ENCODE measurements around the gene C1QL2.

Gene C1QL2

DNA sequence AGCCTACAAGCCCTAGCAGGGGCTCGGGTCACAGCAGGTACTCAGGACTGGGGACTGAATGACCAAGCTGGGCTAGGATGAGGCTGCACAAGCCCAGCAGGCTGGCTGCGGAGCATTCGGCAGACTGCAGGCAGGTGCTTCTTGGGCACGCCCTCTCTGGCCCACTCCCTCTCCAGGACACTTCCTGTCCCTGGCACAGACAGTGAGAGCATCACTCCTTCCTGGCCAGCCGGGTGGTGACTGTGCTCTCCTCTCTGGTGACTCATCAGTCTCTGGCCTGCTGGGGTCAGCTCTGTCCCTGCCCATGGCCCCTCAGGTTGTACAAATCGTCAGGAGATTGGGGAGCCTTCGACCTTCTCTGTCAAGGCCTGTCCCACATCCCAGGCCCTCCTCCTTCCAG is 22.5 kb downstream of the C1QL2 start:
- no peak for DNase-seq

DNA sequence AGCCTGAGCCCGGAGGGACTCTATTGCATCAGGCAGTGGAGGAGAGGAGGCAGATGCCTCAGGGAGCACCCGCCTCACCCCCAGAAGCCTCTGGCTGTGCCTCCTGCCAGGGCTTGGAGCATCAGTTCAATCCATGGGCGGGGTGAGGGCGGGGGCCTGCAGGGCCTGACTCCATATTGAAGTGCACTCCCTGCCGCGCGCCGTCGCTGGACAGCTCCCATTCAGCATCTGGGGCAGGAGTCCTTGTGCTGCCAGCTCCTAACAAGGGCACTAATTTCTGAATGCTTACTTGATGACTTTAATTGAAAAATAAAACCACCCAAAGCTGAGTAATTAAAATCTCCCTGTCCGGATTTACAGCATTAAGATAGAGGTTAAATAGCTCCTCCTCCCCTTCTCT is 23.8 kb downstream of the C1QL2 start:
- no peak for DNase-seq

DNA sequence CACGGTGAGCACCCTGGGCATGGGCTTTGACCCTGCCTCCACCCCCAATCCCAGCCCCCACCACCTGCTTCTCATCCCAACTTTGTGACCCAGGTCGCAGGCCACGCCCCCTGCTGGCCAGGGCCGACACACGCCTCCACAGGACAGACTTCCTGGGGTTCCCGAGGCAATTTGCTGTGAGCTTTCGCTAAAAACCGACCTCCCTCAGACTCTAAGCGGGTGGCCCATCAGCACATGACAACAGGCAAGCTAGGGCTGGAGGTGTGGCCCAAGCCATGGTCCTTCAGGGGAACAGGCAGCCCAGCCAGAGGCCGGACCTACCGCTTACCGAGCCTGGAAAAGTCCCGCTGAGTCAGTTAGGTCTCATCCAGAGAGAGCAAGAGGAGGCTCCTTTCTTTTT is 31.9 kb downstream of the C1QL2 start:
- peak; percentile 15 for DNase-seq

DNA sequence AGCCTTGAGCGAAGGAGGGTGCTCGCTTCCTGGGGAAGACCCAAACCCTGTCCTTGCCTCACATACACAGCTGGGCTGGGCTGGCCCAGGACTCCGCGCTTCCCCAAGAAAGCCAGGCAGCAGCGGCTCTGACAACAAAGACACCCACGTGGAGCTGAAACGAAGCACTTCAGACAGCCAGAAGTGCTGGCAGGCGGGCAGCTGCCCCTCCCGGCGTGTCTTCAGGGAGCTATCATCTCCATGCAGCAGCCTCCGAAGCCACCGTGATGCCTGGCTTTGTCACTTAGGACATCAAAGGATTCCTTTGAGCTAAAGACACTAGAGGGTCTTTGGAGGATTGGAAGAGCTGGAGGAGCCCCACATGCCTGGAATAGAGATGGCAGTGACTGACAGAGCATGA is 35.2 kb downstream of the C1QL2 start:
- no peak for DNase-seq

DNA sequence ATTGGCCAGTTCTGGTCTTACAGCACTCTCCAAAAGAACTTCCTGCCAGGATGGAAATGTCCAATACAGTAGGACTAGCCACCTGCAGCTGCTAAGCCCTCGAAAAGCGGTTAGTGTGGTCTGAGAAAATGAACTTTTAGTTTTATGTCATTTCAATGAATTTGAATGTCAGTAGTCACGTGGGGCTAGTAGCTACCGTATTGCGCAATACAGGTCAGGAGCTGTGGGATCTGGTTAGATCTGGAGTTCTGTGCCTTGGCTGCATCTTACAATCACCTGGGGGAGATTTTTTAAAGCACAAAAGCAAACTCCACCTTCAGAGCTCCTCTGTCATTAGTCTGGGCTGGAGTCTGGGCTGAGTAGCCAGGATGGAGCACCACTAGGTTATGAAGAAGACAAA is 35.9 kb downstream of the C1QL2 start:
- DNase-seq, result no peak

DNA sequence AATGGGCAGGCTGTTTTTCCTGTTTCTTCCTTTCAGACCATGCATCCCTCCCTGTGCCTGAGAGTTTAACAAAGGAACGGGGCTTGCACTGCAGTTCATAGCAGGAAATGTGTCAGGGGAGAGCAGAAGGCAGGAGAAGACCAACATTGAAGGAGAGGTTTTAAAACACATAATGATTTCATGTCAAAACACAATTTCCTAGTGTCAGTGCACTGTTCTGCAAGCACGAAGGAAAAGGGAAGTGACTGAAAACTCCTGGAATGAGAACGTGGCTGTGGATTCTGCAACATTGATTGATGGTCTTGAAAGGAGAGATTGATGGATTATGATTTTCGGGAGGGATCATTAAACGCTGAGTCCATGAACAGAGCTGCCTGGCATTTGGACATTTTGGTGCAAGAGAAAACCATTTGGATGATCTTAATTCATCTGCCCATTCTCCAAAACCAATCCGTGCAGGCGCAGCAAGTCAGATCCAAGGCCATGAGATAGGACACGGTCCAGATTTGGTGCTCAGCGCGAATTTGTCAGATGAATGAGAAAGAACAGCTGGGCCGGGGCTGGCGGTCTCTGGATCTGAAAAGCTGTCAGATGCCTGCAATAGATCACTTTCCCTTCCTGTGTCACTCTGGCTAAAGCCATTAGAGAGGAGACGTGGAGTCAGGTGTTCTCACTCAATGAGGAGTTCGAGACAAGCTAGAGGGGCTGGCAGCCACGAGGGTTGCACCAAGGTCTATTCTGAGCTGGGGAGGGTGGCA is 38.4 kb downstream of the C1QL2 start:
- DNase-seq, result no peak

DNA sequence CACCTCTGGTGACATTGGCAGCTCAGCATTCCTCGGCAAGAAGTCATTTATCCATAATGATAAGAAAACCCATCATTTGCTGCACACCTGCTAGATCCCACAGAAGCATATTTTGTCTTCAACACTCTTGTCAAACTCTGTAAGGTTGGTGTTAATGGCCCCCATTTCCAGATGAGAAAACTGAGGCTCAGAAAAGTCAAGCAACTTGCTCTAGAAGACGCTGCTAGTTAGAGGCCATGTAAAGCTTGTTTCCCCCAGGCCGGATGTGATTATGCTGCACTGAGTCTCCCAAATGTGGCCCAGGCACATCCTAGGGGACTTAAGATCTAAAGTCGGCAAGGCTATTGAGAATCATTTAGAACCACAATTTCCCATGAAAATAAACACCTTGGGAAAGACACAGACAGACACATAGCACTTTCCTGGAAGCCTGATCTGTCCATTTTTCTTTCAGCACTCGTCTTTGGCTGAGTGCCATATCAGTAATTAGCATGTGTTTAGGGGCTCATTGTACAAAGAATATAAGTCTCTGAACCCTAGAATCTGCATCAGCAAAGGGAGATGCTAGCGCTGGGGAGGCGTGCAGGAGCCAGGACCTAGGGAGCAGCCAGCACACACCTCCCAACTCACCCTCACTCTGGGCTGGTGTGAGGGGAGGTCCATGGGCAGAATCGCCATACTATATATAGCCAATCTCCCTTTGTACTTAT is 39.3 kb downstream of the C1QL2 start:
- no peak for DNase-seq

DNA sequence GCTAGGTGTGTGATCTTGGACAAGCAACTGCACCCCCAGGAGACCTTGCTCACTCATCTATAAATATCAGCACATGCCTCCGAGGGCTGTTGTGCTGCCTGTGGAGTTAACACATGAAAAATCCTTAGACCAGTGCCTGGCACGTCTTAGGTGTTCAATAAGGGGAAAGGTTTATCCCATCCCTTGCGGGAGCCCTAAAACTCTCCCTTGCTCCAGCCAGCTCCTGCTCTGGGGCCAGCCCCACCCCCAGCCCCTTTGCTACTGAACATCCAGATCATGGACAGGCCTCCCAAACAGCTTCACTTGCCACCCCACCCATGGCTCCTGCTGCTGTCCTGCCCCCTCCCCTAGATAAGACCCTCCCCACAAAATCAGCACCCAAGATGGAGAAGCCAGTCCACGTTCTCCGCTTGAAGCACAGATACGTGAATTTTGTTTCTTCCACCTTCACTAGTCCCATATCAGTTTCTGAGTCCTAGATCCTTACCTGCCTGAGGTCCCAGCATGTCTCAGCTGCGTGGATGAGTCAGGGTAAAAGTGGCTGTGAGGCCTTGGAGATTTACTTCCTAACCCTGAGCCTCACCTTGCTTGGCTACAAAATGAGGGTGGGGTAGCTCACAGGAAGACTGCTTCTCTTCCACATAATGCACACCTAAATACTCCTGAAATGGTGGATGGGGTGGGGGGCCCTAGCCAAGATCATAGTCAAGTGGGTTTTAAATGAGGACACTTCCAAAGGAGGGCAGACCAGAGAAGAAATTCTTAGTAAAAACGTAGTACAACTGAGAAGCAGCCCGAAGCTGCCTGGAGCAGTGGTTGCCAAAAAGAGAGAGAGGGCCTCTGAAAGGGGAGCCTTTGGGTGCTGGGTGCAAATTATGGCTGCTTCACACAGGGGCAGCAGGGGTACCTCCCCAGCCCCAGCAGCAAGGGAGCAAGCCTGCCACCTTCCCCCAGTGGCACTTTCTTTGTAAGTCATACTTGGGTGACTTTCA is 40.4 kb downstream of the C1QL2 start:
- no peak for DNase-seq

DNA sequence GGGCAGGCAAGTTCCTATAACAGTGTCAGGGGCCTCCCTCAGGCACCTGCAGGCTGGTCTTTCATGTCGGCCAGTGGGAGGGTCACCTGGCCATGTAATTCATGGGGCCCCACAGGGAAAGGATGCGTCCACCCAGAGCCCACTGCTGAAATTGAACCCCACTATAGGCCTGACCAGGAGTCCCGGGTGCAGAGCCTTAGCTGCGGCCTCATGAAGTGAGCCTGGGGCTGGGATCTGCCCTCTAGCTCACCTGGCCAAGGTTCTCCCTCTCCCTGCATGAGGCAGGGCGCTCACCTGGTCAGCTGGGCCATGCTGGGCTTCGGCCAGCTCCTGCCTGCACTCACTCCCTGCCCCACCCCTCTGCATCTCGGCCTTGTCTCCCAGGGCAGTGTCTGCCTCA is 41.1 kb downstream of the C1QL2 start:
- no peak for DNase-seq

DNA sequence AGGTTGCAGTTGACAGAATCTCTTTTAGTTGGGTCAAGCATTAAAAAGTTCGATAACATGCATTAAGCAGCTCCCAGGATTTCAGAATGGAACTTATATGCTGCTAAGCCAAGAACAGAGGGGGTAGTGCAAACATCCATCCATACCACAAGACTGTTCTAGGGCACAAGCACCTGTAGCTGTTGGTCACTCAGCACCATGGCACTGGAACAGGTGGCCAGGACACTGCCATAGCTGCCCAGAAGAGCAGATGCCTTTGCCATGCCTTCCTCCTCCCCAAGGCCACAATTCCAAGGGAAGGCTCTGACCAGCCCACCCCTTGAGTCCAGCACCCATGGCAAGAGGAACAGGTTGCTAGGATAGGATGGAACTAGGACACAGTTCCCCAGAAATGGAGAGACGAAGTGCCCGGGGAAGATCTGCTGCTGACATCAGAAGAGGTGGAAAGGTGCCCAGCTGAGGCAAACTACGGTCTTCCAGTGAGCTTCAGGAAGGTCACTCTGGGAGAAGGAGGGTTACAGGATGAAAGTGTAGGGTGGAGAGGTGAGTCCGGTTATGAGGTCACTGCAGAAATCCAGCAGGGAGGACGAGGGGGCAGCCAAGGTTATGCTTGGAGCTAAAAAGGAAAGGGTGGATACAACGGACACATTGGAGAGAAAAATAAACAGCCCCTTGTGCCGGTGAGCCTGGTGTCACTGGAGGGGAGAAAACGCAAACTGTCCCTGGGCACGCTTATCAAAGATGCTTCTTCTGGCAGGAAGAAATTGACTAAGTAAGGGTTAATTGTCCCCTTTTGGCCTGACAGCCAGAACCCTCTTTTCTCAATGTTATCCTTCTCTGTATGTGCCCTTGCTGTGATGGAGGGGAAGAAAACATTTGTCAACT is 41.9 kb downstream of the C1QL2 start:
- DNase-seq, result no peak

DNA sequence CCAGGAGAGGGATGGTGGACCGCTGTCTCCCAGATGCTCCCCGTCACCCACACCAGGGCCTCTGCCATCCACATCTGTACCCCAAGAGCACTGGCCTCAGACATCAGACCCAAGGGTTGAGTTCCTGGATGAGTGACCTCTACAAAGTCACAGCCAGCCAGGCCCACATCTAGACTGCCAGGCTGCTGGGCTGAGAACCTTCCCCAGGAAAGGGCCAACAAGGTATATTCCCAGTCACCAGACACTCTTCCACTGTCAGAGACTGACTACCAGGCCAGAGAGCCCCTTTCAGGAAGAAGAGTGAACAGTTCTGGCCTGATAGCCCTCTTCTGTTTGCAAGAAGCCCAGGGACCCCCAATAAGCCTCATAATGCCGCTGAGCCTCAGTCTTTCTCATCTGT is 44.3 kb downstream of the C1QL2 start:
- no peak for DNase-seq

DNA sequence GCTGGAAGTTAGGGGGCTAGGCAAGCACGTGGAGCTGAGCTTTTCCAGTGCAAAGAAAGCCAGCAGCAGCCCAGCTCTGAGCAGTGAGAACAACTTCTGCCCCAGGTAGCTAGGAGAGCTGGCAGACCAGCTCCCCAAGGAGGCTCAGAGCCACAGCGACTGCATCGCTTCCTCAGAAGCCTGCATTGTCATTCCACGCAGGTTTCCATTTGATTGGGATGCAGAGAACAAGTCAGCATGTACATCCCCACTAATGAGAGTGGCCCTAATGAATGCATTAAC is 45.1 kb downstream of the C1QL2 start:
- no peak for DNase-seq

DNA sequence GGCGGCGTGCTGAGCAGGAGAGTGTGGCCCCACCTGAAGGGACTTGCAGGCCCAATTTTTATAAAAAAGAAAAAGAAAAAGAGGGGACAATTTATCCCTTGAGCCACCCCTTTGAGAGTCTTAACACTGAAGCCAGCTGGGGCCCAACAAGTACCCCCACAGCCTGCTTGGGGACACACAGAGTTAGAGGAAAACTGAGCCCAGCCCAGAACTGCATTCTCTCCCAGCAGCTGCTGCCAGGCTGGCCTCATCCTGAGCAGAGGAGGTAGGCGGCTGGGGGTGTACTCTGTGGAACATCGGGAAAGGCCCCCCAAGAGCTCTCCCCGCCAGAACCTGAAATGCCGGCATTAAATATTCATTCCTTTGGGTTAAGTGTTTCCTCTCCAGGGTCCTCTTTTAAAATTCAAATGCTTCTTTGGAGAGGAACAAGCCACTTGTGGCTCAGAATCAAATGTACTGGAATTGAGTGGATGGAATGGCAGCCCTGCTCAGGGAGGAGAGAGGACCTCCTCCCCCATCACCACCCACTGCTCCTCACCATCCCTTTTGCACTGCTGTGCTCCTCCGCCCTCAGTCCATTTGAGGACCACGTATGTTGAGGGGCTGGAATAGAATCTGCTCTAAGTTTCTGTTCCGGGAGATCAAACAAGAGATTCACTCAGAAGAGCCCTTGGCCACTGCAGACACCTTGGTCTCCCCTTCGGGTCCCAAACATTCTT is 45.6 kb downstream of the C1QL2 start:
- no peak for DNase-seq

DNA sequence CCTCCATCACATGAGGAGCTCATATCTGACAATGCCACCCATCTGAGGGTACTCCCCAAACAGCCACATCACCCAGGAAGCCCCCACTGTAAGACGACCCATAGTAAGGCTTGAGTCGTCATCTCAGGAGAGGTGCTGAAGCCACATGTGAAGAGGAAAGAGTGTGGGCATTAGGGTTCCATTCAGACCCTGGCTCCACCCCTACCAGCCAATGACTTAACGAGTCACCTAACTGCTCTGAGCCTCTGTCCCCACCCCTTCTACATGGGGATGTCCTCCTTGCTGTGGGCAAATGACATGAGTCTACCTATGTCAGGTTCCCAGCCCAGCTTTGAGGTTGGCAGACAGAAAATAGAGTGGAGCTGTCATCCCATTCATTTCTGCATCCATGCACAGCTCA is 46.3 kb downstream of the C1QL2 start:
- DNase-seq, result no peak

DNA sequence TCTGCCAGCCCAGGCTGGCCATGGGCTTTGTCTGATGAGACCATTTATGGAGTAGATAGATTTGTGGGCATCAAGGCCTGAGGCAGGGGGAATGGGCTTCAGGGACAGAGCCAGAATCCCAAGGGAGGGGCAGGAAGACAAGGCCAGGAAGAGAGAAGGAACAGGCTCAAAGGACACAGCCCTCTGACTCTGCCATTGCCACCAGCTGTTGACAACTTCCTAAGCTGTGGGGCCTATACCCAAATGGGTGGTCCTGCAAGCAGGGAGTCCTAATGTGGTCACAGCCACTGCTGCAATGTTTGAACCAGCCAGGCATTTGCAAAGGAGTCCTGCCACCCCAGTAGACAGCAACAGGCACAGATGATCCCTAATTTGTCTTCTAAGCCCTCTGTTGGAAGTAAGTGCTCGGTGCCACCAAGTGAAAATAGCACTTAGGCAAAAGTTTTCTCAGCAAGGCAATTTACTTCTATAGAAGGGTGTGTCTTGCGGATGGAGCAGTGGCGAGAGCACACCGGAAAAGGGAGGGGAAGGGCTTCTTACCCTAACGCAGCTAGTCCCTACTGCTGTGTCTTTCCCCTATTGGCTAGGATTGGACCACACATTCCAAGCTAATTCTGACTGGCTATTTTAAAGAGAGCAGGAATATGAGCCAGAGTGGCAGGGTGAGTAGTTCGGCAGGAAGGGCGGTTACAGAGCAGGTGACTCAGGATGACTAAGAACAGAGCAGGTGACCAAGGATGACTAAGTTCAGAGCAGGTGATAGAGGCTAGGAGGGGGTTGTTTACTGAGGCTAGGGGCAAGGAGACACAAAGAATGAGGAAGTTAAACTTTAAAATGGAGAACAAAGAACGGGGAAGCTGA is 47.2 kb downstream of the C1QL2 start:
- no peak for DNase-seq

DNA sequence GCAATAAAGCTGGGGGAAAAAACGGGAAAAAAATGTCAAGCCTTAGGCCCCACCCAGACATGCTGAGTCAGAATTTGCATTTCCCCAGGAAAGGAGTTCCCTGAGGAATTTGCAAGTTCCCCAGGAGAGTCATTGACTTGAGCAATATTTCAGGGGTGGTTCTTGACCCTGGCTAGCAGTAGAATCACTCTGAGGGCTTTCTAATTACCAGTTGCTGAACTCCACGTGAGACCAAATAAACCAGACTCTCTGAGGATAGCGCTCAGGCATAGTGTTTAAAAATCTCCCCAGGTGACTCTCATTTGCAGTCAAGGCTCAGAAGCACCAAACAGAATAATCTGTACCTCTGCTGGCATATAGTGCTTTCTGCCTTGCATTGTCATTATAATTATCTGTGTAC is 48.7 kb downstream of the C1QL2 start:
- no peak for DNase-seq

DNA sequence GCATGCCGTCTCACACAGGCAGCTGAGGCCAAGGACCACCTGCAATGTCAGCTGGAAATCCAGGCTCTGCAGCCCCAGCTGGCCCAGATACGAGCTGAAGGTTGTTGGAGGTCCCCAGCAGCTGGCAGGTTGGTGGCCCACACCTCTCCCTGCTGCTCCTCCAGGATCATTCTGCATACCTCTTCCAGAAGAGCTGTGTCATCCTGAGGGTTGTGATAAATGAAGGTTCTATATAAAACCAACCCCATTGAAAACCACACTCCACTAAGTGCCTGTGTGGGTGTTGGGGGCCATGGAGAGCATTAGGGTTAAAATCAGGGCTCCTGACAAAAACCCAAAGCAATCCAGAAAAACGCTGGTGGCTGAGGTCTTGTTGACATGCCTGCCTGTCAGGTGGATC is 50.4 kb downstream of the C1QL2 start:
- DNase-seq, result no peak

DNA sequence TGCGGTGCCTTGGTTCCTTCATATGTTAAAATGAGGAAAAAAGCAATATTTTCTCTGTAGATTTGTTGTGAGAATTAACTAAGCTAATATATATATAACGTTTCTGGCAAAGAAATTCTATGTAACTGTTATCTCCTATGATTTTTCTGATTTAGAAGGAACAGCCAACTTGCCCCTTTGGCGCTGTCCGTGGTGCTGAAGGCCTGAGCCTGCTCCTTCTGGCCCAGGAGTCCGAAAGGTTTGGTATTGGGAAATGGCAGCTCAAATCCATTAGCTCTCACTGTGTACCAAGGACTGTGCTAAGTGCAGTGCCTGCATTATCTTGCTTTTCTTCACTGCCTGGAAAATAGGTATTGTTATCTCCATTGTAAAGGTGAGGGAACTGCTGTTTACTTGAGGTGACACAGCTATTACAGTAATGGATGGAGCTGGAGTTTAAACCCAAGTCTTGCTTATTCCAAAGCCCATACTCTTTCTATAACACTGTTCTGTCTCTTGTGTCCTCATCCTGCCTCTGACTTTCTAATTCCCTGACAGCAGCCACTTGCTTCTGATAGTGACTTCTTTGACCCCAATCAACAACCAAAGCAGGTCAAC is 52.2 kb downstream of the C1QL2 start:
- DNase-seq, result no peak

Data from stimulated activated CD4-positive, alpha-beta T cell treated with anti-CD3 and anti-CD28 coated beads, Interleukin-4, amount 100 ng/mL, for 24 hours (primary cell).